HG03060 (cell line): ENCODE measurements around the gene SYT6.
"Not testable (repeated sequence)": the region's sequence is repeated elsewhere in the genome, so short reads cannot be mapped to it uniquely, and the experiment has no call there.

Experiments
- ATAC-seq: cut with Tn5 transposase; IDR thresholded peaks from one replicate; pipeline ENCODE4 v1.9.1; 2021; ENCODE audit warnings: low read depth, moderate number of reproducible peaks; ENCODE audit not compliant: unreplicated experiment

The SYT6 gene

DNA sequence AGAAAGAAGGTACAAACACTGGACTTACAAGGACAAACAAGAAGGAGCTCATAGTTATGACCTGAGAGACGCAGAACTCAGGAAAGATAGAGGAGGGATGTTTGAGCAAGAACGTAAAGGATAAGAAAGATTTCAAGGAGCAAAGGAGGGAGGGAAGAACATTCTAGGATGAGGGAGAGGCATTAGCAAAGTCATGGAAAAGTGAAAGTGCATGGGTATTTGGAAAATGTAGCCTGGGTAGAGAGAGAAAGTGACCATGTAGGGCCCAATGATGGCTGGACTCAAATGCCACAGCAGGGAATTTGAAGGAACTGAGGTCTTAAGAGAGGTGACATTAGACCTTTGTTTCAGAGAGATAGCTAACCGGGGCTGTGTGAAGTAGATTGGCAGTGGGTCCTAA, 76.5 kb downstream of the SYT6 start:
- ATAC-seq, result no peak

DNA sequence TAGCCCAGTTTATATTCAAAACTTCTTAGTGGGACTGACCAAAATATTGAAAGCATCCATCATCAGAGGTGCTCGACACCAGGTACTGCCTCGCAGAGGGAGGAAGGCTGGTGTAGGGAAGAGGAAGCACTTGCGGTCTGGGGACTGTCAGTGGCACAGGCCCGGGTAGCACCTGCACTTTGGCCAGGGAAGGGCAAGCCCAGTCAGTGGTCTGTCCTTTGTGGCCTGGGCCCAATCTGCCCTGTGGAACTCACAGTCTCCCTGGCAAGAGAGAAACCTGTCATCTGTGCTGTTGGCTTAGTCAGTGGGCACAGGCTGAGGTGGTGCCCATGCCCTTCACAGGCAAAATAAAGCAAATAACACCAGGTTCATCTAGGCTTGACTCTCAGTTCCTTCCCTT, 77.4 kb downstream of the SYT6 start:
- no peak for ATAC-seq

DNA sequence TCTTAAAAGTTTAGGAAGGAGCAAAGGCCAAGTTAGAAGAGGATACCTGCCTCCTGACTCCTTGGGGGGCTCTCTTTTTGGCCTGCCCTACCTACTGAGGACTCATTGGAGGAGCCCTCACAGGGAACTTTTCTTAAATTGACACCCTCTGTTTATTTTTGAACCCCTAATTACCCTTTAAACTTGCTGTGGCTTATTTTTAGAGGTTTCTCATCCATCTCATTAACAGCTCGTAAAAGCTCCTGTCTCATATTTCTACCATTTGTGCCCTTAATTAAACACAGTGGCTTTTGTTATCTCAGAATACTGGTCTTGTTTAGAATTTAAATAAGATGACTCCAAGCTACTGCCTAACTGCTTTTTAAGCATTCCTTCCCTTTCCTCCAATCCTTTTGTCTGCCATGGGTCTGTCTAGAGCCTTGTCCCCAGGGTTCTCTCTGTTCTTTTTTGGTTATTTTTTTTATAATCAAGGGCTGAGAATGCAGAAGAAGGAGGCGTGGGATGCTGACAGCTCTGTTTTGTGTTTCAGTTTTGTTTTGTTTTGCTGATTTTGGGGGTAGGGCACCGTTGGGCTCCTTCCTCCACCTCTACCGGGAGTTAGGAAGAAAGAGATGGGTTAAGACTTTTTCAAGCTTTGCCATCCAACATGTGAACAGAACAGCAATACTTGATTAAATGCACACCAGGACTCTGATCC, 78.0 kb downstream of the SYT6 start:
- no peak for ATAC-seq

DNA sequence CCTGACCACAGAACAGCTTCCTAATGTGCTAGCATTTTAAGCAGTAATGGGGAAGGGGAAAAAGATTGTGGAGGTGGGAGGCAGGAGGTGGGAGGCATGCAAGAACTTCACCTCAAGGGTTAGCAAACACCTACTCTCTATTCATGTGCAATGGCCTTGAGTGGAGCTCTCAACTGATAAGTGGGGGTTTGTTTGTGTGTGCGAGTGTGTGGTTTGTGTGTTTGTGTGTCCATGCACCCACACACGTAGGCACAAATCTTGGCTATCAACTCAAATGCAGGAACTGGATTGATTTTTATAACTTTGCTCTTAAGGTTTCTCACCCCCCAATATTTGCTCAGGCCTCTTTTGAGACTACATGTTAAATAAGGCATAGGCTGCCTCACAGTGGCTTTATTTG, 78.6 kb downstream of the SYT6 start:
- ATAC-seq, result no peak

DNA sequence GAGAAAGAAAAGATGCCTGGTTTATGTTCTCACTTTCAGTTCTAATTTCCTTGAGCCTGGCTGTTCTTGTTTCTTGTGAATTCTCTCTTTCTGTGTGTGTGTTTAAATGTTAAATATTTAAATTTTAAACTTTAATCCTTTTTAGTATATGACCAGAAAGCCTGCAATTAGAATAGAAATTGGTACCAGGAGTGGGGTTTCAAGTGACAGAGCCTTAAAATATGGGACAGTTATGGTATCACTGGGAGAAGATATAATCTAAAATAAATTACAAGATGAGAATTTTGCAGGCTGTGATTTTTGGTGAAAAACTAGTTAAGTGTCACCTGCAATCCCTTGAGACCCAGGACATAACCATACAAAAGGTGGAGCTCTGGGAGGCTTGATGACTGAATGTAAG, 81.4 kb downstream of the SYT6 start:
- no peak for ATAC-seq

DNA sequence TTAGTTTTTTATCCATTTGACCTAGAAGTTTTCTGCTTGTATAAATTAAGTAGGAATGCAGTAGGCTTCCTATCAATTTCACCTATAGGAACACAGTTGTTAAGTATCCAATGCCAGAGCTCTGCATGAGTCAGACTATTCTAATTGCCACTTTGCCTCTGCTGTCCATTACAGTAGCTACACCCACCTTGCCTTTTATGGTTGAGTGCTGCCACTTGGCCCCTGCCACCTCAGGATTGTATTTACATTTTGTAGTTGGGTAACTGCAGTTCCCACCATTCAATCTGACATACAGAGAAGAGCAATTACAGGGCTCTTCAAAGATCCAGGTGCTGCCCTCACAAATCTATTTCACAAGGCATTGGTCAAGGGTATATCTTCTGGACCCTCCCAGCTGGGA, 83.9 kb downstream of the SYT6 start:
- not testable (repeated sequence) for ATAC-seq

DNA sequence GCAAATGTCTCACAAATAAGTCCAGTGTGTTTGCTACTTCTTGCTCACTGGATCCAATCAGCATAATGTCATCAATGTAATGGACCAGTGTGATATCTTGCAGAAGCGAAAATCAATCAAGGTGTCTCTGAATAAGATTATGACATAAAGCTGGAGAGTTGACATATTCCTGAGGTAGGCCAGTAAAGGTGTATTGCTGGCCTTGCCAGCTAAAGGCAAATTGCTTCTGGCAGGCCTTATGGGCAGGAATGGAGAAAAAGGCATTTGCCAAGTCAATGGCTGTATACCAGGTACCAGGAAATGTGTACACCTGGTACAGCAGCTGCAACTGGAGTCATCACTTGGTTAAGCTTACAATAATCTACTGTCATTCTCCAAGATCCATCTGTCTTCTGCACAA, 85.0 kb downstream of the SYT6 start:
- not testable (repeated sequence) for ATAC-seq

DNA sequence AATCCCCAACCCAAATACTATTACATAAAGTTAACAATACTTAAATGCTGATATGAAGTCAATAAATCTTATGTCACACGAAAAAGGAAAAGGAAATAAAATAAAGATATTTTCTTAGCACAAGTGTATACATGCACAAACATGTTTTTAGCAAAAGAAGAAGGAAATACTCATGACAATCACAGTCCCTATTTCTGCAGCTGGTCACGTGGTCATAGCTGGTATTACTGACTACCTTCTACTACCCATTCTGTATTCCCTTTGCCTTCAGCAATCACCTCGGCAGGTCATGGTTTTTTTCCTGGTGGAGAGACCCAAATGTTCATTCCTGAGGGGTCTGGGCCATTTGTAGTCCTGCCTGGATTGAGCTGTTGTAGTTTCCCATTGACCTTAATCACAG, 88.0 kb downstream of the SYT6 start:
- ATAC-seq, result not testable (repeated sequence)

DNA sequence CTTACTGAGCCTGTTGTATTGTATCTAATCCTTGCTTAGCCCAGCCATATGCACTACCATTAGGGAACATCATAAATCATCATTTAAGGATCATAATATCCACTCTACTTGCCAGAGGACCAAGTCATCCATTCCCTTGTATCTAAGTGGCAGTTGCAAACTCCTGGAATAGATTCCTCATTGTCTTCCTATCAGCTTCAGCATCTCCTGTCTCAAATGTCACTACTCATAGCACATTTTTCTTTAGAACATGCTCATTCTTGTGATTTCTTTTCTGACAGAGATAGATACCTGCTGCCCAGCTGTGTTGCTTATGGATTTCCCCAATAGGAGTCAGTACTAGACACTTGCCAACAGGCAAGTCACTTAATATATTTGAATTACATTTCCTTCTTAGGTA, 90.1 kb downstream of the SYT6 start:
- no peak for ATAC-seq

DNA sequence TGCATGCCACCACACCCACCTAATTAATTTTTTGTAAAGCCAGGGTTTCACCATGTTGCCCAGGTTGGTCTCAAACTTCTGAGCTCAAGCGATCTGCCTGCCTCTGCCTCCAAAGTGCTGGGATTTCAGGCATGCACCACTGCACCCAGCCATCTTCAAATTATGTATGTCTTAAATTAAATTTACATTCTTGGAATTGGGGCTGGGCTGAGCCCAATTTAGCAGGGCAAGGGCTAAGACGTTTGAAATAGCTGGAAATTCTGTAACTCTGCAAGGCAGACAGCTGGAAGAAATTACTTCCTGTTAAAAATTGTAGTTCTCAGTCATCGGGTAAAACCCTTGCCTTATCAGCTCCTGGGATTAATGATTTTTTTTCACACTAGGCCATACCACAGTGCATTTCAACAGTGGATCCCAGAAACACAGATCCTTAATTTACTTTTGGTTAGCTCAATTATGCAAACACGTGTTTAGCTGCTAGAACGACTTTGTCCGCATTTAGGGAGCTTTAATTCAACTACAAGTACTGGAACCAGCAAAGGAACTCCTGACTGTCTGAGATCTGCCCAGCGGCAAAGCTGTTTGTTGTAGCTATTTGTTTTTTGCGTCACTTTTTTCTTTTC, 91.1 kb downstream of the SYT6 start:
- no peak for ATAC-seq

DNA sequence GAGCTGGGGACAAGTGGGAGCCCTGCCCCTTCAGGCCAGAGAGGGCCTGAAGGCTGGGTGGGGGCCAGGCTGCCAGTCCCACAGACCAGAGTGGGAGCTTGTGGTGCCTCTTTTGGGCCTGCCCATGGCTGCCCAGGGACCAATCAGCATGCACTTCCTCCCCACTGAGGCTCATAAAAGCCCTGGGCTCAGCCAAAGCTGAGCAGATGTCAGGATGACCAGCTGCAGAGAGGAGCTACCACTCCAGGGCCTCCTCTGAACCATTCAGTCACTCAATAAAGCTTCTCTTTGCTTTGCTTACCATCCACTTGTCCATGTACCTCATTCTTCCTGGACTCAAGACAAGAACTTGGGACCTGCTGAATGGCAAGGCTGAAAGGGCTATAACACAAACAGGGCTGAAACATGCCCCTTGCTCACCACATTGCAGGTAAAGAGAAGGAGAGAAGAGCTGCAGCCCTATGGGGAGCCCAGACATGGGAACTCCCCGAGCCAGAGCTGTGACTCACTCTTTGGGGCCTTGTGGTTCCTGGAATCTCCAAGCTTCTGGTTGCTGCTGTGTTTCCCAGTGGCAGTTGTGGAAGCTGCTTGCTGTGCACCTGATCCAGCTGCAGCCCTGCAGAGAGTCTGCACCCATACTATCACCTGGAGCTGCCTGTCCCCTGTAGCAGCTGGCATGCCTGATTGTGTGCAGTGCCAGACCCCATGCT, 92.4 kb downstream of the SYT6 start:
- ATAC-seq, result no peak

DNA sequence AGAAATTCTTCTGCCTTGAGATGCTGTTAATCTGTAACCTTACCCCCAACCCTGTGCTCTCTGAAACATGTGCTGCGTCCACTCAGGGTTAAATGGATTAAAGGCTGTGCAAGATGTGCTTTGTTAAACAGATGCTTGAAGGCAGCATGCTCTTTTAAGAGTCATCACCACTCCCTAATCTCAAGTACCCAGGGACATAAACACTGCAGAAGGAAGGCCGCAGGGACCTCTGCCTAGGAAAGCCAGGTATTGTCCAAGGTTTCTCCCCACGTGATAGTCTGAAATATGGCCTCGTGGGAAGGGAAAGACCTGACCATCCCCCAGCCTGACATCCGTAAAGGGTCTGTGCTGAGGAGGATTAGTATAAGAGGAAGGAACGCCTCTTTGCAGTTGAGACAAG, 95.4 kb downstream of the SYT6 start:
- not testable (repeated sequence) for ATAC-seq

DNA sequence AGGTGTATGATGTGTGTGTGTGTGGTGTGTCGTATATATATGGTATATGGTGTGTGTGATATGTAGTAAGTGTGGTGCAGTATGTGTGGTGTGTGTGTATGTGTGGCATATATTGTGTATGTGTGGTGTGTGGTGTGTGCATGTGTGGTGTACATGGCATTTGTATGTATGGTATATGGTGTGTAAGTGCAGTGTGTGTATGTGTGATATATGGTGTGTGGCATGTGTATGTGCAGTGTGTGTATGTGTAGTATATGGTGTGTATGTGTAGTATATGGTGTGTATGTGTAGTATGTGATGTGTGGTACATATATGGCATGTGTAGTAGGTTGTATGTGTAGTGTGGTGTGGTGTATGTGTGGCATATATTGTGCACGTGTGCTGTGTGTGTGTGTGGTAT, 99.5 kb downstream of the SYT6 start:
- no peak for ATAC-seq

DNA sequence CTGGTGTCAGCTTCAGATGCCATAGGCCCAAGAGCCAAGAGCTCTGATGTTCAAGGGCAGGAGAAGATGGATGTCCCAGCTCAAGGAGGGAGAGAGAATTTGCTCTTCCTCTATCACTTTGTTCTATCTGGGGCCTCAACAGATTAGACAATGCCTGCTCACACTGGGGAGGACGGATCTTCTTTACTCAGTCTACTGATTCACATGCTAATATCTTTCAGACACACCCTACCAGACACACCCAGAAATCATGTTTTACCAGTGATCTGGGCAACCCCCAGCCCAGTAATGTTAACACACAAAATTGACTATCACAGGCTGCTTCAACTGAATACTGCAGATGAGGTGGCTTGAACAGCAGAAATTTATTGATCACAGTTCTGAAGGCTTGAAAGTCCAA, 105.4 kb downstream of the SYT6 start:
- ATAC-seq, result no peak

DNA sequence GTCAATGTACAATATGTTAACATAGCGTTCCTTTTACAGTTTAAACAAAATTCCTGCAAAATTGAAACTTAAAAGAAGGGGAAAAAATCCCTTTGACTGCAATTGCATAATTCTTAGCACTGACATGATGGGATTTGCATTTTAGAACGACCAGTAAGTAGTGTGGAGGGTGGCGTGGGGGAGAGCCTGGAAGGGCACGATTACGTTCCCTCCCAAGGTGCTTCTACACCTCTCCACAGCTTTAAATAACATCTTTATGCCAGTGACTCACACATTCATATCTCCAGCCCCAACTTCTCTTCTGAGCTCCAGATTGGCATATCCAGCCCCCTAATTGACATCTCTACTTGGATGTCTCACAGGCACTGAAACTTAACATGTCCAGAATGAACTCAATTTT, 110.1 kb downstream of the SYT6 start:
- no peak for ATAC-seq

DNA sequence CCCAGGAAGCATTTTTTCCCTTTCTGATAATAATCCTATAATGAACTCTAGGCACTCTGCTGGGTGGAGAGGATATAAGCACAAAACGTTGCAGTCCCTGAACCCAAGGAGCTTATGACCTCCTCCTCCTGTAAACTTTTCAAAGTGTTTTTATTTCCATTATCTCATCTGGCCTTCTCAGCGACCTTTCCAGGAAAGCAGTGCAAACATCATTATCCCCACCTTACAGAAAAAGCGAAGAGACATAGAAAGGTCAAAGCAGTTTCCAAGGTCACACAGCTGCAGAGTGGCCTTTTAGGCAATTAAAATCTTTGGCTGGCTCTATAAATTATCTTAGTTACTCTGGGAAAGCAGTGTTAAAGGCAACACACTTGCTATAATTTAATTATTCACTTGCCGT, 110.6 kb downstream of the SYT6 start:
- no peak for ATAC-seq

DNA sequence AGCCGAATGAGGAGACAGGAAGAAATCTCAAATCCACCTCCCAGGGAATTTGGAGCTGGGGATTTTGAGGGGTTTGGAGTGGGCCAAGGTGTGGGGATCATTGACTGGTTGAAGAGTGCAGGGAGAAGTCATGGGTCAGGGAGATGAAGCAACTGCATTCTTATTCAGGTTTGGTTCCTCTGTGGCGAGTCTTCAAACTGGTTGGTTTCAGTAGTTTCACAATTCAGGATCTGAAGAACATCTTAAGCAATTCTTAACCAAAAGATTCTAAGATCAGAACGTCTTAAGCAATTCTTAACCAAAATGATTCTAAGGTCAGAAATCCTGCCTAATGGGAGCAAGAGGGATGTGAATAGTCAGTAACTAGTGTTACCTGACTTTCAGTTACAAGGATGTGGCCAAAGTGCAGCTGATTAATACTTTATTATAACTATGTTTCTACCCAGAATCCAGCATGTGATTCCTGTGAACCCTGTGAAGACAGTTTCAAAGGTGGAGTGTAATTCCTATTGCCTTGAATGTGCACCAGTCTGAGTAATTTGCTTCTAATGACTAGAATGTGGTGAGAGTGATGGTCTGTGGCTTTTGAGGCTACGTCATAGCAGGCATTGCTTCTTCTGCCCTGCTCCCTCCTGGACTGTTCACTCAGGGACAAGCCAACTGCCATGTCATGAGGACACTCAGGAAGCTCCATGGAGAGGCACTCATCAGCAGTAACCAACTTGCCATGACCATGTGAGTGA, 113.2 kb downstream of the SYT6 start:
- ATAC-seq, result no peak
